ENCODE results near the gene COX15.

The COX15 gene

DNA sequence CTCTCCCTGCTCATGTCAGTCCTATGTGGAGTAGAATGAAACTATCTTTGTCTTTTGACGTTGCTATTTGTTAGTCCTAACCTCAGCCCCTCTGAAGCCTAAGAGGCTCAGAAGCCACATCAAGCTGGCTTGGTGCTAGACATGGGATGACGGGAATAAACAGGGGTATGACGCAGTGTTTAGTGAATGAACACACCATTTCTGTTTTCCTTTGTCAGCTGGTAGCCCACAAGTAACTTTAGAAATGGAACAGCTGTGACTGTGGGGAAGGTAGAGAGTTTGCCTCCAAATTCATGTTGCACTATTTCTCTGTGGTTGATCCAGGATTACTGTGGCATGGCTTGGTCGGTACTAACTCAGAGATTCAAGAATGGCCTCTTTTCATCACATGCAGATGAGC lies 31.3 kb downstream of the COX15 start:
- no peak overlapping the region for H3K23ac ChIP-seq (ENCODE audit: low read length)
- H3K79me2 ChIP-seq (ENCODE audit: control insufficient read depth, insufficient read depth, low read length, poor library complexity) = no peaks in the 10 kb centered on the region
- DNase-seq = no peak

DNA sequence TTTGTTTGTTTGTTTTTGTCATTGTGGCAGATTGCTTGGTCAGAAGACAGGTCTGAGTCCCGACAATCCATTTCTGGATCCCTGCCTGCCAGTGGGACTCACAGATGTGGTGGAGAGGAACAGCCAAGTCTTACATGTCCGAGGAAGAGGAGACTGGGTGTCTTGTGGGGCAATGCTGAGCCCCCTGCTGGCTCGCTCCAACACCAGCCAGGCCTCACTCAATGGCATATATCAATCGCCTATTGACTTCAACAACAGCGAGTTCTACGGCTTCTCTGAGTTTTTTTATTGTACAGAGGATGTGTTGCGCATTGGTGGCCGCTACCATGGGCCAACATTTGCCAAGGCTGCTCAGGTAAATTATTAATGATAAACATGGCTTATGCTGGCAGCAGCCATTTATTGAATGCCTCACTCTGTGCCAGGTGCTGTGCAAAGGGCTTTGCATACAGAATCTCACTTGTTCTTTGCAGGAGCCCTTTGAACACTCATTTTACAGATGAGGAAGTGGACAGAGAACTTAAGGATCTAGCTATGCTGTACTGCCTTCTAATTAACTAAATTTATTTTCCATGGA lies 33.3 kb downstream of the COX15 start:
- no peaks in the 10 kb centered on the region for H3K9me3 ChIP-seq (ENCODE audit: insufficient read depth, low read depth, low read length)
- no peak overlapping the region for H3K4ac ChIP-seq (ENCODE audit: low read depth, low read length)
- no peak overlapping the region for H3K18ac ChIP-seq (ENCODE audit: low read length)
- H3K4me3 ChIP-seq (ENCODE audit: low read depth, low read length) = no peak overlapping the region
- WGBS (ENCODE audit: extremely low coverage, insufficient coverage, insufficient read length) = no CpG with 5 or more reads among the region's 8 CpGs
- no peak overlapping the region for H3K27ac ChIP-seq (ENCODE audit: low read depth, low read length)
- H2BK5ac ChIP-seq (ENCODE audit: low read depth, low read length, poor library complexity) = no peak overlapping the region
- no peak overlapping the region for H2AK5ac ChIP-seq (ENCODE audit: low read length)
- no peak overlapping the region for H2AFZ ChIP-seq (ENCODE audit: insufficient read depth, low read length, poor library complexity)
- H3K4me2 ChIP-seq (ENCODE audit: low read length) = no peak overlapping the region
- no peak overlapping the region for H3K14ac ChIP-seq (ENCODE audit: low read length)
- no peak overlapping the region for H2BK12ac ChIP-seq (ENCODE audit: low read length)
- no peak overlapping the region for H4K91ac ChIP-seq (ENCODE audit: low read depth, low read length)
- peaks cover 20 to 37% of the 10 kb centered on the region in 2 experiments for H3K36me3 ChIP-seq (ENCODE audit: control insufficient read depth in 1 of 2, insufficient read depth in 2 of 2, low read length in 2 of 2)
- no peak overlapping the region for H2BK120ac ChIP-seq (ENCODE audit: insufficient read depth, low read length, poor library complexity)
- no peak overlapping the region for H4K12ac ChIP-seq (ENCODE audit: low read depth, low read length)
- no peak overlapping the region for H3K23ac ChIP-seq (ENCODE audit: low read length)
- H3K4me1 ChIP-seq (ENCODE audit: control insufficient read depth in 1 of 2, insufficient read depth in 2 of 2, low read length in 2 of 2) = no peaks in the 10 kb centered on the region
- H3K79me2 ChIP-seq (ENCODE audit: control insufficient read depth, insufficient read depth, low read length, poor library complexity) = no peaks in the 10 kb centered on the region
- no peak for DNase-seq
- H3K27me3 ChIP-seq (ENCODE audit: insufficient read depth, low read length) = no peaks in the 10 kb centered on the region
- no peaks in the 10 kb centered on the region for H3K79me1 ChIP-seq (ENCODE audit: low read length)
- H3K9ac ChIP-seq (ENCODE audit: low read length) = no peak overlapping the region
- H4K8ac ChIP-seq (ENCODE audit: low read depth, low read length) = no peak overlapping the region

More for the DNA sequence above, 31.3 kb downstream of the COX15 start:
- Histone ChIP-seq H2BK12ac (ENCODE audit: low read length) (no peak overlapping the region), H2BK5ac (ENCODE audit: low read depth, low read length, poor library complexity) (no peak overlapping the region), H3K9me3 (ENCODE audit: insufficient read depth, low read depth, low read length) (no peaks in the 10 kb centered on the region), H3K4me2 (ENCODE audit: low read length) (no peak overlapping the region), H2AFZ (ENCODE audit: insufficient read depth, low read length, poor library complexity) (no peak overlapping the region), H3K79me1 (ENCODE audit: low read length) (no peaks in the 10 kb centered on the region), H3K4ac (ENCODE audit: low read depth, low read length) (no peak overlapping the region), H3K36me3 (ENCODE audit: control insufficient read depth in 1 of 2, insufficient read depth in 2 of 2, low read length in 2 of 2) (peaks cover 23 to 43% of the 10 kb centered on the region in 2 experiments), H3K9ac (ENCODE audit: low read length) (no peak overlapping the region), H3K4me1 (ENCODE audit: control insufficient read depth in 1 of 2, insufficient read depth in 2 of 2, low read length in 2 of 2) (no peaks in the 10 kb centered on the region), H2BK120ac (ENCODE audit: insufficient read depth, low read length, poor library complexity) (no peak overlapping the region), H3K27ac (ENCODE audit: low read depth, low read length) (no peak overlapping the region), H3K27me3 (ENCODE audit: insufficient read depth, low read length) (no peaks in the 10 kb centered on the region), H3K18ac (ENCODE audit: low read length) (no peak overlapping the region), H4K8ac (ENCODE audit: low read depth, low read length) (no peak overlapping the region), H2AK5ac (ENCODE audit: low read length) (no peak overlapping the region), H3K14ac (ENCODE audit: low read length) (no peak overlapping the region), H3K4me3 (ENCODE audit: low read depth, low read length) (no peak overlapping the region), H4K12ac (ENCODE audit: low read depth, low read length) (no peak overlapping the region), H4K91ac (ENCODE audit: low read depth, low read length) (no peak overlapping the region)
- WGBS (ENCODE audit: extremely low coverage, insufficient coverage, insufficient read length) = no CpG with 5 or more reads among the region's 4 CpGs

DNA sequence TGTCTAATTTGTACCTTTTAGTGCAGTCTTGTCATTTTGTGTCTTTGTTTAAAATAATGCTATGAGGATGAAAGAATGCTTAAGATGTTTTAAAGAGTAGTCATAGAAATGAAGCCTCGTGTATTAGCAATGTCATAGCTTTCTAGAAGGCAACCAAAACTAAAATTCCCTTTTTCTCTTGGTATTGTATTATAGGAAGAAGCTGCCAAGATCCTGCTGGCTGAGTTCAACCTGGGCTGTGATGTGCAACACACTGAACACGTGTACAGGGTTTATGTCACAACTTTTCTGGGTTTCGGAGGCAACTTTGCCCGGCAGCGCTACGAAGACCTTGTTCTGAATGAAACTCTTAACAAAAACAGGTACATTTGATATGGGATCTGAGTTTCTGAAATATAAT lies 36.2 kb downstream of the COX15 start:
- no peaks in the 10 kb centered on the region for H3K79me1 ChIP-seq (ENCODE audit: low read length)
- no peak overlapping the region for H2AK5ac ChIP-seq (ENCODE audit: low read length)
- no peak overlapping the region for H3K4me3 ChIP-seq (ENCODE audit: low read depth, low read length)
- no peak overlapping the region for H2BK120ac ChIP-seq (ENCODE audit: insufficient read depth, low read length, poor library complexity)
- H4K91ac ChIP-seq (ENCODE audit: low read depth, low read length) = no peak overlapping the region
- H2BK5ac ChIP-seq (ENCODE audit: low read depth, low read length, poor library complexity) = no peak overlapping the region
- H3K27me3 ChIP-seq (ENCODE audit: insufficient read depth, low read length) = no peaks in the 10 kb centered on the region
- H3K14ac ChIP-seq (ENCODE audit: low read length) = no peak overlapping the region
- H3K4me1 ChIP-seq (ENCODE audit: control insufficient read depth in 1 of 2, insufficient read depth in 2 of 2, low read length in 2 of 2) = no peaks in the 10 kb centered on the region
- no peak overlapping the region for H3K23ac ChIP-seq (ENCODE audit: low read length)
- no peak overlapping the region for H2AFZ ChIP-seq (ENCODE audit: insufficient read depth, low read length, poor library complexity)
- no peak overlapping the region for H2BK12ac ChIP-seq (ENCODE audit: low read length)
- H3K18ac ChIP-seq (ENCODE audit: low read length) = no peak overlapping the region
- H3K9me3 ChIP-seq (ENCODE audit: insufficient read depth, low read depth, low read length) = no peaks in the 10 kb centered on the region
- H4K12ac ChIP-seq (ENCODE audit: low read depth, low read length) = no peak overlapping the region
- WGBS (ENCODE audit: extremely low coverage, insufficient coverage, insufficient read length) = no CpG with 5 or more reads among the region's 6 CpGs
- no peak overlapping the region for H4K8ac ChIP-seq (ENCODE audit: low read depth, low read length)
- DNase-seq = peak in 1 of 2 donors; percentile 10
- H3K27ac ChIP-seq (ENCODE audit: low read depth, low read length) = no peak overlapping the region
- H3K4ac ChIP-seq (ENCODE audit: low read depth, low read length) = no peak overlapping the region
- no peaks in the 10 kb centered on the region for H3K79me2 ChIP-seq (ENCODE audit: control insufficient read depth, insufficient read depth, low read length, poor library complexity)
- H3K4me2 ChIP-seq (ENCODE audit: low read length) = no peak overlapping the region
- peaks cover 15 to 37% of the 10 kb centered on the region in 2 experiments for H3K36me3 ChIP-seq (ENCODE audit: control insufficient read depth in 1 of 2, insufficient read depth in 2 of 2, low read length in 2 of 2)
- peak overlapping the region; percentile 69 for H3K9ac ChIP-seq (ENCODE audit: low read length)

DNA sequence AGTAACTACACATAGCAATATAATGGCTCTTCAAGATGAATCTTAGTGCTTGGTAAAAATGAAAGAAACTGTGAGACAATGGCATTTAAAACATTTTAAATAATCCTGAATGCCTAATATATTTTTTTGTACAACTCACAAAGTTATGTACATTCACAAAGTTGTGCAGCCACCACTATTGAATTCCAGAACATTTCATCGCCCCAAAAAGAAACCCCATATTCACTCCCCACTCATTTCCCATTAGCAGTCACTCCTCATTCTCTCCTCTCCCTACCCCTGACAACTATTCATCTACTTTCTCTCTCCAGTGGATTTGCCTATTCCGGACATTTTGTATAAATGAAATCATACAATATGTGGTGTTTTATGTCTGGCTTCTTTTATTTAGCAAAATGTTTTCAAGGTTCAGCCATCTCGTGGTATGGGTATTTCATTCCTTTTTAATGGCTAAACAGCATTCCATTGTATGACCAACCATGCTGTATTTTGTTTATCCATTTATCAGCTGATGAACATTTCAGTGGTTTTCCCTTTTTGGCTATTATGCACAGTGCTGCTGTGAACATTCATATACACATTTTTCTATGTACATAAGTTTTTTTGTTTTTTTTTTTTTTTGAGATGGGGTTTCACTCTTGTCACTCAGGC lies 37.9 kb downstream of the COX15 start:
- H3K9ac ChIP-seq (ENCODE audit: low read length) = no peak overlapping the region
- no peaks in the 10 kb centered on the region for H3K4me1 ChIP-seq (ENCODE audit: control insufficient read depth in 1 of 2, insufficient read depth in 2 of 2, low read length in 2 of 2)
- no peak overlapping the region for H3K4me3 ChIP-seq (ENCODE audit: low read depth, low read length)
- no peak overlapping the region for H3K4ac ChIP-seq (ENCODE audit: low read depth, low read length)
- H2BK12ac ChIP-seq (ENCODE audit: low read length) = no peak overlapping the region
- no peak overlapping the region for H3K4me2 ChIP-seq (ENCODE audit: low read length)
- no peak overlapping the region for H2AFZ ChIP-seq (ENCODE audit: insufficient read depth, low read length, poor library complexity)
- no peak overlapping the region for H3K14ac ChIP-seq (ENCODE audit: low read length)
- no peaks in the 10 kb centered on the region for H3K79me2 ChIP-seq (ENCODE audit: control insufficient read depth, insufficient read depth, low read length, poor library complexity)
- no peaks in the 10 kb centered on the region for H3K9me3 ChIP-seq (ENCODE audit: insufficient read depth, low read depth, low read length)
- H3K27me3 ChIP-seq (ENCODE audit: insufficient read depth, low read length) = no peaks in the 10 kb centered on the region
- H4K91ac ChIP-seq (ENCODE audit: low read depth, low read length) = no peak overlapping the region
- H4K12ac ChIP-seq (ENCODE audit: low read depth, low read length) = no peak overlapping the region
- H3K23ac ChIP-seq (ENCODE audit: low read length) = no peak overlapping the region
- H3K79me1 ChIP-seq (ENCODE audit: low read length) = no peaks in the 10 kb centered on the region
- WGBS (ENCODE audit: extremely low coverage, insufficient coverage, insufficient read length) = 100% methylated on average over 1 of the region's 3 CpGs
- H3K18ac ChIP-seq (ENCODE audit: low read length) = no peak overlapping the region
- peak in 1 of 2 donors; percentile 71 for DNase-seq
- no peak overlapping the region for H3K27ac ChIP-seq (ENCODE audit: low read depth, low read length)
- no peak overlapping the region for H2AK5ac ChIP-seq (ENCODE audit: low read length)
- H3K36me3 ChIP-seq (ENCODE audit: control insufficient read depth in 1 of 2, insufficient read depth in 2 of 2, low read length in 2 of 2) = peaks cover 15 to 31% of the 10 kb centered on the region in 2 experiments
- no peak overlapping the region for H2BK5ac ChIP-seq (ENCODE audit: low read depth, low read length, poor library complexity)
- H2BK120ac ChIP-seq (ENCODE audit: insufficient read depth, low read length, poor library complexity) = no peak overlapping the region
- no peak overlapping the region for H4K8ac ChIP-seq (ENCODE audit: low read depth, low read length)
